Fibroblast of skin of left biceps (primary cell): ENCODE measurements around the gene TRERF1.
"Not testable (repeated sequence)": the region's sequence is repeated elsewhere in the genome, so short reads cannot be mapped to it uniquely, and the experiment has no call there.

Experiments used
- DNase-seq, 2 experiments: peaks; one replicate each; pipeline ENCODE4 v3.0.0-alpha.2; 2013; ENCODE audit warnings: low read depth in 2 of 2

The TRERF1 gene

DNA sequence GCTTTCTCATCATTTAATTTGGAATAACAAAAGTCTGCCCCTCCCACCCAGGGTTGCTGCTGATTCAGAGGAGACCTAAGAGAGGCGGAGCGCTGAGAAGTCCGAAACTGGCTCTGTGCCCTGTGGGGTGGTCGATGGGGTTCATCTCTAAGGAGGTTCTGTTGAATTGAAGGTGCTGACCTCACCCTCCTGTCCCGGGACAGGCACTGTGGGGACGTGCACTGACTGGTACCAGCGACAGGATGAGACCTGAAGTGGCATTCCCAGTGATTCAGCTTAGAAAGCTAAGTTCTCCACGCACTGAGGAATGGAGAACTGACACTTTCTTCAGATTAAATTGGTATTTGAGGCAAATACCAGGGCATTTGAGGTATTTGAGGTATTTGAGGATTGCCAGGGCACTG is 258.2 kb downstream of the TRERF1 start:
- DNase-seq = no peak

DNA sequence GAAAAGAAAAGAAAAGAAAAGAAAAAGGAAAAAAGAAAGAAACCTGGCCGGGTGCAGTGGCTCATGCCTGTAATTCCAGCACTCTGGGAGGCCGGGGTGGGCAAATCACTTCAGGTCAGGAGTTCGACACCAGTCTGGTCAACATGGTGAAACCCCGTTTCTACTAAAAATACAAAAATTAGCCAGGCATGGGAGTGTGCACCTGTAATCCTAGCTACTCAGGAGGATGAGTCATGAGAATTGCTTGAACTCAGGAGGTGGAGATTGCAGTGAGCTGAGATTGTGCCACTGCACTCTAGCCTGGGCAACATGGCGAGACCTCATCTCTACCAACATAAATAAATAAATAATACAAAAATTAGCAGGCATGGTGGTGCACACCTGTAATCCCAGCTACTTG is 259.3 kb downstream of the TRERF1 start:
- DNase-seq = not testable (repeated sequence)

DNA sequence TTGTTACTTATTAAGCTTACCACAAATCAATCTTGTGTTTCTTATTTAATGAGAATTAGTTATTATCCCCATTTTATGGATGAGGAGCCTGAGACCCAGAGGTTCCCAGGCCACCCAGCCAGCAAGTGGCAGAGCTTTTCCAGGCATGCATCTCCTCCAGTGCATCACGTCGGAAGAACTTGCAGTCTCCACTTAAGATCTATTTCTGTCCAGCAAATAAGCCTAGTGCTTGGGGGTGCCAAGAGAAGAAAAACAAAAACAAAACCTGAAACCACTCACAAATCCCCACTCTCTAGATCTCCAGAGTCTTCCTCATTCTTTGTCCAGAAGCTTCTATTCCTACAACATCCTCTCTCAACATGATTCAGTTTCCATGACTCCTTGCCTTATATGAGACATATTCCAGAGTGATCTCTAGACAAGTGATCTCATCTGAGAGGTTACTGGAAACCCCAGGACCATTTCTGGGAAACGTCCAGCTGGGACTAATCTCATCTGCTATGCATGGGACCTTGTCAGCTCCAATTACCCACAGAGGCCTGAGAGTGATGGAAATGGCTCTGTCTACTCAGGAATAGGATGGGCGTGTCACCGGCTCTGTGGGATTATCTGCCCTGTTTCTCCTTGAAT is 261.1 kb downstream of the TRERF1 start:
- DNase-seq = peak; percentile 52 to 65

DNA sequence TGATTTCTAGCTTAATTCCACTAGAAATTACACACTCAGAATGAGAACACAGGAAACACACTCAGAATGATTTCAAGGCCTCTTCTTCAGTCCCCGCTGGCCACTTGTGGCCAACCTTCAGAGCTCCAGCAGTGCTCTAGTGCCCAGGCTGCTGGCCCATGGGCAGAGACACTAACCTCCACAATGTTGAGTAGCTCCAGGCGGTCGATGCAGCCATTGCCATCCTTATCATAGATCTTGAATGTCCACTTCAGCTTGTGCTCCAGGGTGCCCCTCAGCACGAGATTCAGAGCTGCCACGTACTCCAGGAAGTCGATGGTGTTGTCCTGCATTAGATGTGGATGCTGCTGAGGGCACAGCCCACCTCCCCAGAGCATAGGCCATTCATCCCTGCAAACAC is 263.3 kb downstream of the TRERF1 start:
- DNase-seq = no peak

DNA sequence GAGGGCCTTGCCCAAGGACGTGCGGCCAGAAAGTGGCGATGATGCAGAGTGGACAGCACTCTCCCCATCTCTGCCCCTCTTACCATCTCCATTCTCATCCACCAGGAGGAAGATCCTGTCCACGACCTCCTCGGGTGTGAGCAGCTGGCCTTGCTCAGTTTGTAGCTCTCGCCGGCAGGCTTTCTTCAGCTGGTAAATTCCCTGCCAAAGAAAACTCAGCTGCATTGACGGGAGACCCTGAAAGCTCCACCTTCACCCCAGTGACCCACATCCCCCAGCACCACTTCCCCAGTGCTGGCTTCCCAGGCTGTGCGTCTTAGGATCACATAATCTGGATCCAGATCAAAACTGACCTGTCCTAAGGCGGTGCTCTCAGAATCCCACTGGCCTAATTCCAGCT is 266.1 kb downstream of the TRERF1 start:
- no peak for DNase-seq

DNA sequence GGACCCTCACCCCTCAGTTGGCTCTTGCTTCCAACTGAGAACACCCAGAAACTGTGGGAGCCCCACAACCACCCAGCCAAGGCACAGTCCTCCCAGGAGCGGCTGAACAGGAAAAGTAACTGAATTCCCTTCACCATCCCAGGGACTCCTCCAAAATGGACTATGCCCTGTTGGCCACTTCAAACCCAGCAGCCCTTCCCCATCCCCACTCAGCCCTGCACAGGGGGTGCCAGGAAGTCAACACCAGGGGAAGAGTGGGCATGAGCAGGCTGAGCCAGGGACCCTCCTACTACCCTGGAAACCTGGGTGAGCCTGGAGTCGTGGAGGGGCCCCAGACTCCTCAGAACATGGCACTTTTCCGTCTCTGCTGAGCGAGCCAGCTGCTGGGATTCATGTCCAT is 267.3 kb downstream of the TRERF1 start:
- no peak for DNase-seq

DNA sequence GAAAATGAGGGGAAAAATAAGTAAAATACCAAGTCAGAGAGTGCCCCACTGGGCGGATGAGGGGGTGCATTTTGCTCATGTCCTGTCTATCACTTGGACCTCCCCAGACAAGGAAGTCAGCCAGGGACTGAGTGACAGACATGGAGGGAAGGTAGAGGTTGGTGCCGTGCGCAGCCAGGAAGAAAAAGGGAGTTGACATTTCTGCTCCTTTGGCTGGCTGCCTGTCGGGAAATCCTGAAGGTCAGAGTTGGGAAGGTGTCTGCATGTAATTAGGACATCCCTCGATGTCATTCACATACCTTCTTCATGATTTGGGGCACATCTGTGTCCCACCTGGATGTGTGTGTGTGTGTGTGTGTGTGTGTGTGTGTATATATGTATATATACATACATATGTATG is 269.6 kb downstream of the TRERF1 start:
- DNase-seq = no peak

DNA sequence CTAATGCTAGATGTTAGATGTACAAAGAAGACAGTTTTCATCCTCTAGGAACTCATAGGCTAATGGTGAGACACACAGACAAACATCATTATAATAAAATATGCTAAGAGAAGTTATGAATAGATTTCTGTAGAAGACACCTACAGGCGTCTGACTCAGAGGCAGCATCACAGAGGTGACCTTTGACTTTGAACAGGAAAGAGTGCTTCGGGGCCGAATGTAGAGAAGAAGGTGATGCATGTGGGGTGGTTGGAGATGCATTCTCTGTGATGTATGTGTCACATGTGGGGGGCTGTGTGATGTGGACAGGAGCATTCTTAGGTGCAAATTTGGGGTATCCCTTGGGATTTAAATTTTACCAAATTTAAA is 271.8 kb downstream of the TRERF1 start:
- DNase-seq = no peak

DNA sequence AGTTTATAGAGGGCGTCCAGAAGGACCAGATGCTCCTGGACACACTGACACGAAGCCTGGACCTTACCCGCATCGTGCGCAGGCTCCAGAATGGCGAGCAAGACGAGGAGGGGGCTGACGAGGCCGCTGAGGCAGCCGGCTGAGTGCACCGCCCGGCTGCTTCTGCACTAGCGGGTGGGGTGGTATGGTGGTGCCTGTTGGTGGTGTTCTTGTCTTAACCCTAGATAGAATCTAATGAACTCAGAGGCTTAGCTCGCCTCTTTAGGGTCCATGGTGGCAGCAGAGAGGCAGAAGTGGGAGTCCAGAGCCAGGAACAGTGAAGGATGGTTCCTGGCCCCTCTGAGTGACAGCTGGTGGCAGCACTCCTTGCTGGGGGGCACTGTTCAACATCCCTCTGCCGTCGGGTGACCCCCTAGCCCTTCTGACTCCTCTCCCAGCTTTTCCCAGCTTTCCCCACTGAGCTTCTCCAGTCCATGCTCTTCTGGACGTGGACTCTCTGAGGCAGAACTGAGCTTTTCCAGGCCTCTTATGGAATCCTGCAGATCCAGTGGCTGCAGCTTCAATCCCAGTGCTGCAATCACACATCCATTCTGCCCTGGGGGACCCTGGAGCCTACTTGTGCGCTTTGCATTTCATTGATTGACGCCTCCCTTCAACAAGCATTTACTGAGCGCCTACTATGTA is 272.3 kb downstream of the TRERF1 start:
- DNase-seq = no peak

DNA sequence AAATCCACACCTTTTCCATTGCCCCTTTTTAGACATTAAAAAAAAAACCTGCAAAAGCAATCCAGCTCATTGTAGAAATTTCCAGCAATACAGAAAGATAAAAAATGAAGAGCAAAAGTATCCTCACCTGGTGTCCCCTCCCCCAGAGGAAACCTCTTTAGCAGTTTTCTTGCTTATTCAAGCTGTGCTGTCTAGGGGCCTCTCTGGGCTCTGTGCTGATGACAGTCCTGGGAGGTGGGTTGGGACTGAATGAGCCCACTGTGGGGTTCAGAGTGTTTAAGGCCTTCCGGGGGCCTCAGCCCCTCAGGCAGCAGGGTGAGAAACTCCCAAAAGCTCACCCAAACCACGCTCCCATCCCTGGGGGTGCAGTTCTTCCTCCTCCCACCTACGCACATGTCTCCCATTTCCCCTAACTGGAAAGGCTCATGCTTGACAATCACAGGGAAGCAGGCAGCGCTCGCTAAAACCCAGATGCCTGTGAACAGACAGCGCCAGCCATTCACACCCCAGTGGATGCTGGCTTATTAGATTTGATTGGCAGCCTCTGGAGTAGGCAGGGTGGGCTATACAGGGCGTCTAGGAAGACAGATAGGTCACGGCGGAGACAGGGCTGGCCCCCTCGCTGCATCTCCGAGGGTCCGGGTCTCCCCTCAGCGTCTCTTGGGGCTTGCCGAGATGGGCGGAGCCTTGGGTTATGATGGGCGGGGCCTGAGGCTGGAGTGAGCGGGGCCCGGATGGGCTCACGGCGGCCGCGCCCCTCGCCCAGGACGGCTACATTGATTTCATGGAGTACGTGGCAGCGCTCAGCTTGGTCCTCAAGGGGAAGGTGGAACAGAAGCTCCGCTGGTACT is 274.0 kb downstream of the TRERF1 start:
- DNase-seq = no peak

DNA sequence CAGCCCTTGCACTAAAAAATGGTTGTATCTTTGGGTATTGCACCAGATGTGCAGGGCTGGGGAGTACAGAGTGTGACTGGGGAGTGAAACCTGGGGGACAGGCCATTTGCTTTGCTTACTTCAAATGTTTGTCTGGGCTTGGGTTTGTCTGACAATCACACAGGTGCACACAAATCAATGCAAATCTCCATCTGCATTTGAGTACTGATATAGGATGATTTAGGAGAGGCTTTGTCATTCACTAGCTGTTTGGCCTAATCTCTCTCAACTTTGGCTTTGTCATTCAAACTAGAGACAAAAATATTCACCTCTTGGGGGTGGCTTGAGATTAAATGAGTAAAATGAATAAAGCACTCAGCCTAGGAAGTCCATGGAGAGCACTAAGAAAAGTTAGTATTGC is 274.7 kb downstream of the TRERF1 start:
- DNase-seq = no peak

DNA sequence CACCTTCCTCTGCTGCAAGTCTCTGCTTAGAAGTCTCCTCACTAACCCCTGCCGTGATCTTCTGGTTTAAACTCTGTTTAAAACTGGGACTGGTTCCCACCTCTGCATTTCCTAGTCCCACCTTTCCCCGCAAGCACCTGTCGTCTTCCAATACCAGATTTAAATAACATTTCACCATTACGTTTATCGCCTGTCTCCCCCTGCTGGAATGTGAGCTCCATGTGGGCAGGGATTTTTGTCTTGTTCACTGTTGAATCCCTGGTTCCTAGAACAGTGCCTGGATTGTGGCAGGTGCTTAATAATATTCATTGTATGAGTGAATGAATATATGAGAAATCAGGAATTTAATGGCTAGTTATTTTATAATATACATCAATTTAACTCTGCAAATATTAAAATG is 275.9 kb downstream of the TRERF1 start:
- no peak for DNase-seq
